ENCODE measurements around the gene CAMTA1. TPM values are rescaled to one million over a fixed set of nuclear protein-coding genes. Genes with fewer than 3 reads are reported as not detected.

Gene CAMTA1
- total RNA-seq, 1 experiment from 2014 or later, result 82.2 TPM

DNA sequence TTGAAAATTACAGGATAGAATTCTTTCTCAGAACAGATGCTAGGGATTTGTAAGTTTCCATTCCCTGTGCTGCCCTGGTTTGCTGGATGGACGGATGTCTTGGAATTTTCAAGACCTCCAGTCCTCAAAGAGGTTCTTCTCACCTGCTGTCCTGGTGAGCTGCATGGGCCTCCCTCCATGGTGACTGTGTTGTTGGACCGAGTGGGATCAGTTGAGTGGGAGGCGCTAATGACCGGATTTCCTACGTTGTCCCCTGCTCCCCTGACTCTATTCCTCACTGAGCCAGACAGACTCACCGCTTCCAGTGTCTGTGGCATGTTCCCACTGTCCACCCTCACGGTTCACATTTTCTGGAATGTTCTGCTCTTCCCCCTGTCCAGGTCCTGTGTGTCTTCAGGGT lies 229.8 kb downstream of the CAMTA1 start:
- DNase-seq (ENCODE audit: low read depth, low spot score), result no peak
- intact Hi-C loops (cut with micrococcal nuclease; ENCODE audit: unreplicated experiment), result no loop called here
- no TSS peak for BruUV-seq (replicated peaks)

DNA sequence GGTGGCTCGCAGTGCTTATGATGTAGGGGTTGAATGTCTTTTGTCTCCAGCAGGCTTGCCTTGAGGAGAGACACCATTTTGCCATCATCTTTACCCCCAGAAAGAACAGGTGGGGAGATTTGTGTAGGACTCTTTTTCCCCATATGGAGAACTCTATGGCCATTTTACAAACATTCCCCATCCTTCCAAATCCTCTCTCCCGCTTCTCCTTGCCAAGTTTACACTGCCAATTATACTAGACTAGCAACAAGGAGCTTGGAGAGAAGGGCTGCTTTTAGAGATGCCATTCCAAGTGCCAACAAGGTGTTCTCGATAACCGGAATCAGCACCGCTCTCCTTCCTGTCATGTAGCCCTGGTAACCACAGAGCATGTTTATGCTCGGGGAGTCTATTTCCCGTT lies 233.1 kb downstream of the CAMTA1 start:
- ATAC-seq (no peak), DNase-seq (ENCODE audit: low read depth, low spot score) (no peak)
- no peaks in the 10 kb centered on the region for H3K9me3 ChIP-seq (ENCODE audit: control insufficient read depth, insufficient read depth, low read depth, low read length)
- no TSS peak for BruUV-seq (replicated peaks)
- POLR2A ChIA-PET, result no interaction called here
- in situ Hi-C loops (cut with HindIII; ENCODE audit: low pct_unique_long_range_greater_than_20kb, low sequenced_read_pairs) (no loop called here), intact Hi-C loops (cut with micrococcal nuclease; ENCODE audit: unreplicated experiment) (no loop called here)
- no peaks in the 10 kb centered on the region for H3K4me1 ChIP-seq (ENCODE audit: control insufficient read depth, insufficient read depth, low read length)
- no peaks in the 10 kb centered on the region for H3K36me3 ChIP-seq (ENCODE audit: control insufficient read depth, insufficient read depth, low read length)
- H3K27me3 ChIP-seq (ENCODE audit: control insufficient read depth, insufficient read depth, low read length), result peaks cover 5% of the 10 kb centered on the region; the same call in 1 of the 2 replicates
- no peak overlapping the region for H3K4me3 ChIP-seq (ENCODE audit: low read depth in 2 of 2, low read length in 2 of 2)
- CTCF ChIA-PET, result no interaction called here
- TF ChIP-seq SIN3A (IDR thresholded peaks at IDR 0.05; ENCODE audit: borderline replicate concordance, insufficient read depth, low read depth, low read length) (no peak), TCF7L2 (IDR thresholded peaks at IDR 0.05; ENCODE audit: low read depth, low read length) (no peak), CTCF (IDR thresholded peaks at IDR 0.05) (no peak), REST (IDR thresholded peaks at IDR 0.05; ENCODE audit: insufficient read depth in 1 of 2, low read depth in 2 of 2, low read length in 1 of 2) (no peak), POLR2AphosphoS5 (IDR thresholded peaks at IDR 0.05; ENCODE audit: low read depth, low read length) (no peak)
- H3K27ac ChIP-seq (ENCODE audit: low read length), result no peak overlapping the region

More for the DNA sequence above, 229.8 kb downstream of the CAMTA1 start:
- Histone ChIP-seq H3K9me3 (ENCODE audit: control insufficient read depth, insufficient read depth, low read depth, low read length) (no peaks in the 10 kb centered on the region), H3K27me3 (ENCODE audit: control insufficient read depth, insufficient read depth, low read length) (no peaks in the 10 kb centered on the region; the same call in 1 of the 2 replicates), H3K4me3 (ENCODE audit: low read depth in 2 of 2, low read length in 2 of 2) (no peak overlapping the region), H3K27ac (ENCODE audit: low read length) (no peak overlapping the region), H3K4me1 (ENCODE audit: control insufficient read depth, insufficient read depth, low read length) (no peaks in the 10 kb centered on the region), H3K36me3 (ENCODE audit: control insufficient read depth, insufficient read depth, low read length) (no peaks in the 10 kb centered on the region)
- ChIA-PET CTCF (interaction anchor here (0.6 kb wide), 1 partner anchor 47 kb away, joined by 3 read pairs; no protein-coding TSS in a partner anchor), POLR2A (no interaction called here)
- no peak for TF ChIP-seq REST (IDR thresholded peaks at IDR 0.05; ENCODE audit: insufficient read depth in 1 of 2, low read depth in 2 of 2, low read length in 1 of 2)
- TF ChIP-seq POLR2AphosphoS5 (IDR thresholded peaks at IDR 0.05; ENCODE audit: low read depth, low read length), result no peak
- TF ChIP-seq CTCF (IDR thresholded peaks at IDR 0.05), result no peak
- no peak for TF ChIP-seq SIN3A (IDR thresholded peaks at IDR 0.05; ENCODE audit: borderline replicate concordance, insufficient read depth, low read depth, low read length)
- no peak for TF ChIP-seq TCF7L2 (IDR thresholded peaks at IDR 0.05; ENCODE audit: low read depth, low read length)
- in situ Hi-C loops (cut with HindIII; ENCODE audit: low pct_unique_long_range_greater_than_20kb, low sequenced_read_pairs), result no loop called here
- no peak for ATAC-seq
